ENCODE results near the gene ANO6.

DNA sequence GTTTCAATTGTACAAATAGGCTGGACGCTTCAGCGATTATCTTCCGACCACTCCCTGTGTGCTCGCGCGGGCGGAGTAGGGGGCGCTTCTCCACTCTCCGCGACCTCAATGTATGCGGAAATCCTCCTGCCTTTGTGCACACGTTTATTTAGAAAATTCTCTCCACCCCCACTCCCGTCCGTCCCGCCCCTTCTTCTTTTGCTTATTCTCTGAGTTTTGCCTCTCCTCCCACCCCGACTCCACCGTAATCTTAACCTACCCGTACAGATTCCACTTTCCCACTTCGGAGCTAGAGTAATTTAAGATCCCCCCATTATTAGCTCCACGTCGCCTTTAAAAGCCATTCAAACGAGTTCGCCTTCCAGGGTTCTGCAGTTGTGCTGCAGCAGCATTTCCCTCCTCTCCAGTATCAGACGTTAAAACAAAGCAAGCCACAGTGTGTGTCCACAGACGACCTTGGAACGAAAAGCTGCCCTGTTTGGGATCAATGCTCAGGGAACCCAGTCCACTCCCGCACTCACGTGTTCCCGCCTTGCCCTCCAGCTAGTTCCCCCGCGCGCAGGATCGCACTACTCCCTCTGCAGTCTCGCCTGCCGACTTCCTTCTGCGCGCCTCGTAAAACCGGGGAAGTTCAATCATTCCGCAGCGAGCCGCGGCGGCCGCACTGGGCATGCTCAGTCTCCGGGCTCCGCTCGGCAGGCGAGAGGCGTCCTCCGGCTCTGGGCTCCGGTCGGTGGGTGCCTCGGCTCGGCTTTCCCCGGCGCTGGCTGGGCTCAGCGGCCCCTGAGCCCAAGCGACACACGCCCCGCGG, at the start of gene ANO6:
- TF ChIP-seq, protein P1, sequence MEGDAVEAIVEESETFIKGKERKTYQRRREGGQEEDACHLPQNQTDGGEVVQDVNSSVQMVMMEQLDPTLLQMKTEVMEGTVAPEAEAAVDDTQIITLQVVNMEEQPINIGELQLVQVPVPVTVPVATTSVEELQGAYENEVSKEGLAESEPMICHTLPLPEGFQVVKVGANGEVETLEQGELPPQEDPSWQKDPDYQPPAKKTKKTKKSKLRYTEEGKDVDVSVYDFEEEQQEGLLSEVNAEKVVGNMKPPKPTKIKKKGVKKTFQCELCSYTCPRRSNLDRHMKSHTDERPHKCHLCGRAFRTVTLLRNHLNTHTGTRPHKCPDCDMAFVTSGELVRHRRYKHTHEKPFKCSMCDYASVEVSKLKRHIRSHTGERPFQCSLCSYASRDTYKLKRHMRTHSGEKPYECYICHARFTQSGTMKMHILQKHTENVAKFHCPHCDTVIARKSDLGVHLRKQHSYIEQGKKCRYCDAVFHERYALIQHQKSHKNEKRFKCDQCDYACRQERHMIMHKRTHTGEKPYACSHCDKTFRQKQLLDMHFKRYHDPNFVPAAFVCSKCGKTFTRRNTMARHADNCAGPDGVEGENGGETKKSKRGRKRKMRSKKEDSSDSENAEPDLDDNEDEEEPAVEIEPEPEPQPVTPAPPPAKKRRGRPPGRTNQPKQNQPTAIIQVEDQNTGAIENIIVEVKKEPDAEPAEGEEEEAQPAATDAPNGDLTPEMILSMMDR (IDR thresholded peaks at IDR 0.05) = no peak
- no peak for TF ChIP-seq EZH2 (IDR thresholded peaks at IDR 0.05; ENCODE audit: borderline replicate concordance, insufficient read depth, low read depth, low read length, poor library complexity, severe bottlenecking)

All from B cell (primary cell).